Measurements from ENCODE around the gene LRRC8D.

GRCh38 chr1:89839516-89839915 lies 18.7 kb downstream of the LRRC8D start:
- no peak for TF ChIP-seq LEF1 (IDR thresholded peaks at IDR 0.05; ENCODE audit: borderline replicate concordance)
- no peak for TF ChIP-seq FOXA1 (IDR thresholded peaks at IDR 0.05)
- no peak for TF ChIP-seq PKNOX1 (IDR thresholded peaks at IDR 0.05)
- no peak for TF ChIP-seq FOXK2 (IDR thresholded peaks at IDR 0.05)
- TF ChIP-seq TARDBP (IDR thresholded peaks at IDR 0.05), result no peak
- no peak for TF ChIP-seq FOXM1 (IDR thresholded peaks at IDR 0.05; ENCODE audit: borderline replicate concordance)

Data from HEK293T (cell line).